Gastroesophageal sphincter (tissue), 4 donors: ENCODE data around the gene ACTN1. TPM values are rescaled to one million over a fixed set of nuclear protein-coding genes. Genes with fewer than 3 reads are reported as not detected.

Source experiments
- ATAC-seq: fragments of 150-250 bp; one replicate; pipeline ENCODE4 v1.9.1; 2016; ENCODE audit warnings: mild to moderate bottlenecking, moderate library complexity
- H3K27ac ChIP-seq, 4 donors: fragments of 200-600 bp; sonication (generic) in 3 of 4; 1 replicate in 3 of 4; 2 replicates in 1 of 4; pipeline ENCODE4 v1.5.1; 2016 to 2019
- H3K27me3 ChIP-seq: fragments of 200-600 bp; sonication (generic); one replicate; pipeline ENCODE4 v1.5.1; 2019
- H3K36me3 ChIP-seq, 2 donors: fragments of 200-600 bp; sonication (generic); one replicate each; pipeline ENCODE4 v1.5.1; 2019; ENCODE audit warnings: control low read depth in 1 of 2
- H3K4me1 ChIP-seq, 3 donors: fragments of 200-600 bp; sonication (generic); 1 replicate in 2 of 3; 2 replicates in 1 of 3; pipeline ENCODE4 v1.5.1; 2016 to 2019; ENCODE audit warnings: control low read depth in 2 of 3
- H3K4me3 ChIP-seq, 2 donors: fragments of 200-600 bp; sonication (generic); one replicate each; pipeline ENCODE4 v1.5.1; 2019; ENCODE audit warnings: mild to moderate bottlenecking in 1 of 2, moderate library complexity in 1 of 2
- H3K9me3 ChIP-seq, 3 donors: fragments of 200-600 bp; sonication (generic); one replicate each; pipeline ENCODE4 v1.5.1; 2017 to 2019; ENCODE audit warnings: control low read depth in 2 of 3
- CTCF ChIP-seq, 4 experiments: fragments of 200-600 bp in 2 of 4; fragments of 450-650 bp in 2 of 4; sonication (generic) in 1 of 4; IDR thresholded peaks; one replicate each; pipeline ENCODE4 v1.5.1; 2017 to 2019; ENCODE audit warnings: antibody characterized with exemption in 4 of 4, mild to moderate bottlenecking in 2 of 4, moderate library complexity in 2 of 4
- EP300 ChIP-seq: sonication (generic); formaldehyde crosslinking; IDR thresholded peaks from one replicate; pipeline ENCODE4 v1.6.1; 2017; ENCODE audit warnings: antibody characterized with exemption, mild to moderate bottlenecking
- POLR2A ChIP-seq, 2 donors: fragments of 450-650 bp; IDR thresholded peaks; one replicate each; pipeline ENCODE4 v1.6.1; 2017; ENCODE audit warnings: antibody characterized with exemption in 2 of 2, mild to moderate bottlenecking in 2 of 2, moderate library complexity in 1 of 2
- POLR2AphosphoS5 ChIP-seq: sonication (generic); formaldehyde crosslinking; IDR thresholded peaks from one replicate; pipeline ENCODE4 v1.6.1; 2017; ENCODE audit warnings: antibody characterized with exemption
- WGBS, 2 donors: methylation state at CpG; one replicate each; pipeline ENCODE4 v1.1.5; 2018; ENCODE audit warnings: low coverage in 1 of 2; 5-methylcytosine and 5-hydroxymethylcytosine counted together
- total RNA-seq, 4 donors: library from RNA; depleted of rRNA; stranded (reverse); fragments of >200 nt; gene quantifications; one replicate each; pipeline ENCODE4 v1.1.0, GENCODE V29; 2016

The ACTN1 gene
- total RNA-seq, 4 donors from 2014 or later: 776 to 1,910 (median 969) TPM

- no peak for ATAC-seq
- WGBS, 2 donors: 100% methylated on average over 2 of the region's 6 CpGs; no CpG with 5 or more reads in 1 of the 2 donors
Measured at GRCh38 chr14:69014829-69015259, 35.7 kb upstream of the ACTN1 start.

GRCh38 chr14:69013943-69014782, 35.1 kb upstream of the ACTN1 start:
- TF ChIP-seq POLR2AphosphoS5 (no peak), CTCF (IDR thresholded peaks at IDR 0.05) (no peak), POLR2A (IDR thresholded peaks at IDR 0.05) (no peak), EP300 (no peak)
- H3K27ac ChIP-seq: no peak overlapping the region
- H3K27me3 ChIP-seq: no peaks in the 10 kb centered on the region
- no peaks in the 10 kb centered on the region for H3K9me3 ChIP-seq
- H3K36me3 ChIP-seq: no peaks in the 10 kb centered on the region
- peaks cover 0 to 6% (median 0%) of the 10 kb centered on the region in 3 donors for H3K4me1 ChIP-seq
- H3K4me3 ChIP-seq: no peak overlapping the region
- 80% methylated on average over 2 of the region's 12 CpGs; no CpG with 5 or more reads in 1 of the 2 donors for WGBS, 2 donors
- no peak for ATAC-seq

More at GRCh38 chr14:69014829-69015259, 35.7 kb upstream of the ACTN1 start:
- Histone ChIP-seq H3K27me3 (no peaks in the 10 kb centered on the region), H3K4me3 (no peak overlapping the region), H3K36me3 (no peaks in the 10 kb centered on the region), H3K4me1 (peaks cover 0 to 6% (median 0%) of the 10 kb centered on the region in 3 donors), H3K27ac (no peak overlapping the region), H3K9me3 (no peaks in the 10 kb centered on the region)
- TF ChIP-seq EP300 (no peak), POLR2AphosphoS5 (no peak), CTCF (IDR thresholded peaks at IDR 0.05) (no peak), POLR2A (IDR thresholded peaks at IDR 0.05) (no peak)

GRCh38 chr14:69012256-69012953, 33.3 kb upstream of the ACTN1 start:
- no peak for ATAC-seq
- H3K9me3 ChIP-seq: no peaks in the 10 kb centered on the region
- no peak overlapping the region for H3K27ac ChIP-seq
- no peak for TF ChIP-seq POLR2AphosphoS5
- TF ChIP-seq EP300: no peak
- TF ChIP-seq POLR2A (IDR thresholded peaks at IDR 0.05): no peak
- no peak for TF ChIP-seq CTCF (IDR thresholded peaks at IDR 0.05)
- 80 to 87% methylated on average over 4 of the region's 5 CpGs for WGBS, 2 donors
- no peaks in the 10 kb centered on the region for H3K27me3 ChIP-seq
- H3K4me1 ChIP-seq: peaks cover 0 to 15% (median 0%) of the 10 kb centered on the region in 3 donors
- no peak overlapping the region for H3K4me3 ChIP-seq
- no peaks in the 10 kb centered on the region for H3K36me3 ChIP-seq

DNA sequence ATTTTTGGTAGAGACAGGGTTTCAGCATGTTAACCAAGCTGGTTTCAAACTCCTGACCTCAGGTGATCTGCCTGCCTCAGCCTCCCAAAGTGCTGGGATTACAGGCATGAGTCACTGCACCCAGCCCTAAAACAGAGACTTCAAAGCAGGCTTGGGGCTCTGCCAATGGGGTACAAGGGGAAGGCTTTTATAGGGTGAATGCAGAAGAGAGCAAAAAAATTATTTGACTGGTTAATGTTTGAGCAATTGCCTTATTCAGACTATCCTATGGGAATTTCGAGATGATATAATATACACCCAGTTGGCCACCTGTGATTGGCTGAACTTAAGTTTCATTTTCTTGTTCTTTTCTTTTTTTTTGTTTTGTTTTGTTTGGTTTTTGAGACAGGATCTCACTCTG, 31.5 kb upstream of the ACTN1 start:
- H3K4me3 ChIP-seq: no peak overlapping the region
- no peaks in the 10 kb centered on the region for H3K27me3 ChIP-seq
- H3K27ac ChIP-seq: no peak overlapping the region
- no peak for TF ChIP-seq POLR2AphosphoS5
- TF ChIP-seq POLR2A (IDR thresholded peaks at IDR 0.05): no peak
- TF ChIP-seq CTCF (IDR thresholded peaks at IDR 0.05): no peak
- 92 to 100% methylated on average over 1 of the region's 1 CpG for WGBS, 2 donors
- H3K9me3 ChIP-seq: no peaks in the 10 kb centered on the region
- no peak for ATAC-seq
- peaks cover 0 to 21% (median 3%) of the 10 kb centered on the region in 3 donors for H3K4me1 ChIP-seq
- no peaks in the 10 kb centered on the region for H3K36me3 ChIP-seq
